ENCODE measurements around the gene TEX10.
"Not testable (repeated sequence)": the region's sequence is repeated elsewhere in the genome, so short reads cannot be mapped to it uniquely, and the experiment has no call there.

The TEX10 gene

GRCh38 chr9:100352727-100353505, at the start of gene TEX10:
TSS of gene TEX10 (minus strand) at chr9:100352942. CDS start at chr9:100349363, 3,579 bp downstream.
- peak; percentile 62 to 66 for DNase-seq (ENCODE audit: low read depth in 2 of 2)

- no peak for DNase-seq (ENCODE audit: low read depth in 2 of 2)
These were observed 48.3 kb upstream of the TEX10 start for GRCh38 chr9:100401042-100401441.

GRCh38 chr9:100397529-100398266, 45.0 kb upstream of the TEX10 start:
- DNase-seq (ENCODE audit: low read depth in 2 of 2): peak in 1 of 2 experiments; percentile 25

GRCh38 chr9:100396769-100397168, 44.0 kb upstream of the TEX10 start:
- DNase-seq (ENCODE audit: low read depth in 2 of 2): no peak

- no peak for DNase-seq (ENCODE audit: low read depth in 2 of 2)
These were observed 42.1 kb upstream of the TEX10 start for GRCh38 chr9:100394816-100395215.

GRCh38 chr9:100394032-100394695, 41.4 kb upstream of the TEX10 start:
- no peak for DNase-seq (ENCODE audit: low read depth in 2 of 2)

- DNase-seq (ENCODE audit: low read depth in 2 of 2): not testable (repeated sequence)
These were observed 40.2 kb upstream of the TEX10 start for GRCh38 chr9:100392989-100393388.

GRCh38 chr9:100379862-100380261, 27.1 kb upstream of the TEX10 start:
- DNase-seq (ENCODE audit: low read depth in 2 of 2): peak; percentile 69 to 70

- no peak for DNase-seq (ENCODE audit: low read depth in 2 of 2)
These were observed 24.3 kb upstream of the TEX10 start for GRCh38 chr9:100377015-100377414.

- no peak for DNase-seq (ENCODE audit: low read depth in 2 of 2)
These were observed 22.9 kb upstream of the TEX10 start for GRCh38 chr9:100375658-100376057.

- DNase-seq (ENCODE audit: low read depth in 2 of 2): no peak
These were observed 19.9 kb upstream of the TEX10 start for GRCh38 chr9:100372648-100373047.

GRCh38 chr9:100370064-100370723, 17.5 kb upstream of the TEX10 start:
- no peak for DNase-seq (ENCODE audit: low read depth in 2 of 2)

- no peak for DNase-seq (ENCODE audit: low read depth in 2 of 2)
These were observed 15.9 kb upstream of the TEX10 start for GRCh38 chr9:100368672-100369071.

GRCh38 chr9:100366121-100366520, 13.4 kb upstream of the TEX10 start:
- DNase-seq (ENCODE audit: low read depth in 2 of 2): no peak

GRCh38 chr9:100364013-100364412, 11.3 kb upstream of the TEX10 start:
- no peak for DNase-seq (ENCODE audit: low read depth in 2 of 2)

GRCh38 chr9:100359057-100359456, 6.3 kb upstream of the TEX10 start:
- no peak for DNase-seq (ENCODE audit: low read depth in 2 of 2)

GRCh38 chr9:100357501-100357900, 4.8 kb upstream of the TEX10 start:
- DNase-seq (ENCODE audit: low read depth in 2 of 2): no peak

GRCh38 chr9:100355561-100355960, 2.8 kb upstream of the TEX10 start:
- no peak for DNase-seq (ENCODE audit: low read depth in 2 of 2)

GRCh38 chr9:100354121-100354800, 1.5 kb upstream of the TEX10 start:
- no peak for DNase-seq (ENCODE audit: low read depth in 2 of 2)

- no peak for DNase-seq (ENCODE audit: low read depth in 2 of 2)
These were observed 478 bp downstream of the TEX10 start for GRCh38 chr9:100352201-100352726.

GRCh38 chr9:100351508-100351907, 1.2 kb downstream of the TEX10 start:
- DNase-seq (ENCODE audit: low read depth in 2 of 2): no peak
